ENCODE results near the gene PDZD4.

PDZD4 gene

GRCh38 chrX:153766098-153766817, 64.1 kb downstream of the PDZD4 start:
- H3K4me1 ChIP-seq (ENCODE audit: insufficient read depth, low read length): peaks cover 5% of the 10 kb centered on the region; the same call in 1 of the 2 replicates
- peak overlapping the region; percentile 46 for H3K9ac ChIP-seq (ENCODE audit: low read depth, low read length)
- no peaks in the 10 kb centered on the region for H3K9me3 ChIP-seq (ENCODE audit: control insufficient read depth, insufficient read depth, low read length)
- H3K36me3 ChIP-seq (ENCODE audit: insufficient read depth, low read length): no peaks in the 10 kb centered on the region

GRCh38 chrX:153765138-153766079, 64.9 kb downstream of the PDZD4 start:
- no peaks in the 10 kb centered on the region for H3K36me3 ChIP-seq (ENCODE audit: insufficient read depth, low read length)
- H3K4me1 ChIP-seq (ENCODE audit: insufficient read depth, low read length): peaks cover 5% of the 10 kb centered on the region; the same call in 1 of the 2 replicates
- H3K9ac ChIP-seq (ENCODE audit: low read depth, low read length): peak overlapping the region; percentile 46; the same call in 1 of the 2 replicates
- no peaks in the 10 kb centered on the region for H3K9me3 ChIP-seq (ENCODE audit: control insufficient read depth, insufficient read depth, low read length)

- no peaks in the 10 kb centered on the region for H3K9me3 ChIP-seq (ENCODE audit: control insufficient read depth, insufficient read depth, low read length)
- H3K4me1 ChIP-seq (ENCODE audit: insufficient read depth, low read length): peaks cover 5% of the 10 kb centered on the region; the same call in 1 of the 2 replicates
- H3K36me3 ChIP-seq (ENCODE audit: insufficient read depth, low read length): no peaks in the 10 kb centered on the region
- no peak overlapping the region for H3K9ac ChIP-seq (ENCODE audit: low read depth, low read length)
Observed at GRCh38 chrX:153764786-153765137, 65.6 kb downstream of the PDZD4 start.

- Histone ChIP-seq H3K4me1 (ENCODE audit: insufficient read depth, low read length) (peaks cover 5% of the 10 kb centered on the region; the same call in 1 of the 2 replicates), H3K9me3 (ENCODE audit: control insufficient read depth, insufficient read depth, low read length) (no peaks in the 10 kb centered on the region), H3K9ac (ENCODE audit: low read depth, low read length) (no peak within 1 kb of the TSS), H3K36me3 (ENCODE audit: insufficient read depth, low read length) (no peaks in the 10 kb centered on the region)
Observed at GRCh38 chrX:153763989-153764755, 66.2 kb downstream of the PDZD4 start, which contains the start of gene PLXNB3. TSS of gene PLXNB3 (plus strand) at chrX:153764249. CDS start at chrX:153765536, 1,287 bp downstream.

GRCh38 chrX:153763298-153763932, 66.9 kb downstream of the PDZD4 start:
- H3K9ac ChIP-seq (ENCODE audit: low read depth, low read length): no peak overlapping the region
- H3K36me3 ChIP-seq (ENCODE audit: insufficient read depth, low read length): no peaks in the 10 kb centered on the region
- peaks cover 5% of the 10 kb centered on the region; the same call in 1 of the 2 replicates for H3K4me1 ChIP-seq (ENCODE audit: insufficient read depth, low read length)
- H3K9me3 ChIP-seq (ENCODE audit: control insufficient read depth, insufficient read depth, low read length): no peaks in the 10 kb centered on the region

- H3K9me3 ChIP-seq (ENCODE audit: control insufficient read depth, insufficient read depth, low read length): no peaks in the 10 kb centered on the region
- peaks cover 5% of the 10 kb centered on the region; the same call in 1 of the 2 replicates for H3K4me1 ChIP-seq (ENCODE audit: insufficient read depth, low read length)
- no peak overlapping the region for H3K9ac ChIP-seq (ENCODE audit: low read depth, low read length)
- no peaks in the 10 kb centered on the region for H3K36me3 ChIP-seq (ENCODE audit: insufficient read depth, low read length)
Observed at GRCh38 chrX:153762626-153763173, 67.6 kb downstream of the PDZD4 start.

- Histone ChIP-seq H3K4me1 (ENCODE audit: insufficient read depth, low read length) (peaks cover 5% of the 10 kb centered on the region; the same call in 1 of the 2 replicates), H3K9me3 (ENCODE audit: control insufficient read depth, insufficient read depth, low read length) (no peaks in the 10 kb centered on the region), H3K9ac (ENCODE audit: low read depth, low read length) (no peak overlapping the region), H3K36me3 (ENCODE audit: insufficient read depth, low read length) (no peaks in the 10 kb centered on the region)
Observed at GRCh38 chrX:153761863-153762262, 68.5 kb downstream of the PDZD4 start.

GRCh38 chrX:153755136-153755535, 75.2 kb downstream of the PDZD4 start:
- H3K9me3 ChIP-seq (ENCODE audit: control insufficient read depth, insufficient read depth, low read length): no peaks in the 10 kb centered on the region; the same call in 1 of the 2 replicates
- H3K4me1 ChIP-seq (ENCODE audit: insufficient read depth, low read length): no peaks in the 10 kb centered on the region
- no peak overlapping the region for H3K9ac ChIP-seq (ENCODE audit: low read depth, low read length)
- no peaks in the 10 kb centered on the region for H3K36me3 ChIP-seq (ENCODE audit: insufficient read depth, low read length)

Measured in ES-I3 (cell line).